ENCODE data around the gene PUS10. TPM values are rescaled to one million over a fixed set of nuclear protein-coding genes. Genes with fewer than 3 reads are reported as not detected.

PUS10 gene
- total and polyA plus RNA-seq, 2 of the 4 experiments (the other 2 are of a cell fraction) = 4.4 to 5.7 TPM

GRCh38 chr2:60954139-60954538 is 63.9 kb downstream of the PUS10 start:
- no peak overlapping the region for H3K4ac ChIP-seq (ENCODE audit: low read depth, low read length)
- peaks cover 5% of the 10 kb centered on the region; the same call in 1 of the 2 replicates for H3K9me1 ChIP-seq (ENCODE audit: insufficient read depth, low read length)
- DNase-seq = no peak
- no peaks in the 10 kb centered on the region for H3K9me3 ChIP-seq (ENCODE audit: control insufficient read depth, insufficient read depth, low read length)
- no peak overlapping the region for H2AFZ ChIP-seq (replicated peaks; ENCODE audit: low read length, poor library complexity)
- H4K91ac ChIP-seq (ENCODE audit: insufficient read depth, low read depth, low read length) = no peak overlapping the region
- no peaks in the 10 kb centered on the region for H3K4me1 ChIP-seq (ENCODE audit: control insufficient read depth, insufficient read depth, low read length)
- in situ Hi-C loops (cut with MboI; ENCODE audit: low sequenced_read_pairs) = no loop called here
- no peaks in the 10 kb centered on the region for H4K20me1 ChIP-seq (ENCODE audit: insufficient read depth, low read length)
- H3K56ac ChIP-seq (ENCODE audit: extremely low read depth, insufficient read depth, low read length) = no peak overlapping the region
- no peak overlapping the region for H4K5ac ChIP-seq (ENCODE audit: low read depth, low read length)
- dilution Hi-C loops (cut with HindIII; ENCODE audit: low sequenced_read_pairs, unreplicated experiment) = no loop called here
- no peak overlapping the region for H2BK15ac ChIP-seq (ENCODE audit: low read depth, low read length)
- intact Hi-C loops (cut with micrococcal nuclease) = no loop called here
- no peaks in the 10 kb centered on the region for H3K27me3 ChIP-seq (ENCODE audit: control insufficient read depth, insufficient read depth, low read length)
- no peak overlapping the region for H2AK9ac ChIP-seq (replicated peaks; ENCODE audit: low read depth, low read length, poor library complexity)
- H3K79me1 ChIP-seq (ENCODE audit: low read depth in 1 of 2, low read length in 2 of 2) = no peaks in the 10 kb centered on the region
- no peak overlapping the region for H3K9ac ChIP-seq (ENCODE audit: low read depth, low read length)
- H3K18ac ChIP-seq (ENCODE audit: low read depth, low read length) = no peak overlapping the region
- H2BK20ac ChIP-seq (ENCODE audit: low read depth, low read length) = no peak overlapping the region
- no TSS peak for BruUV-seq (replicated peaks)
- no peak overlapping the region for H2BK5ac ChIP-seq (ENCODE audit: low read depth, low read length, poor library complexity, severe bottlenecking)
- no peak overlapping the region for H3K4me2 ChIP-seq (ENCODE audit: low read depth, low read length)
- H3K36me3 ChIP-seq (ENCODE audit: control insufficient read depth, insufficient read depth, low read length) = peaks cover 2% of the 10 kb centered on the region; the same call in 1 of the 2 replicates
- no peak overlapping the region for H2BK120ac ChIP-seq (ENCODE audit: low read depth, low read length)
- H3K14ac ChIP-seq (replicated peaks; ENCODE audit: low read depth, low read length) = no peak overlapping the region
- no peak overlapping the region for H3K27ac ChIP-seq (ENCODE audit: insufficient read depth, low read length)
- no peak overlapping the region for H2AK5ac ChIP-seq (ENCODE audit: low read depth, low read length)
- no peak overlapping the region for H3K4me3 ChIP-seq (ENCODE audit: insufficient read depth, low read depth, low read length)
- POLR2A ChIA-PET (ENCODE audit: unreplicated experiment) = no interaction called here
- CTCF ChIA-PET = no interaction called here
- H3K23ac ChIP-seq (ENCODE audit: low read depth, low read length) = no peak overlapping the region
- TF ChIP-seq BHLHE40 (IDR thresholded peaks at IDR 0.05; ENCODE audit: low read depth, low read length) (no peak), FOS (IDR thresholded peaks at IDR 0.05; ENCODE audit: low read depth, low read length) (no peak), SMC3 (IDR thresholded peaks at IDR 0.05; ENCODE audit: low read depth, low read length) (no peak), ELK1 (IDR thresholded peaks at IDR 0.05; ENCODE audit: borderline replicate concordance, low read depth, low read length) (no peak), CEBPB (IDR thresholded peaks at IDR 0.05; ENCODE audit: low read depth, low read length) (no peak), NFE2L2 (IDR thresholded peaks at IDR 0.05; ENCODE audit: low read depth, low read length) (no peak), RCOR1 (IDR thresholded peaks at IDR 0.05; ENCODE audit: insufficient replicate concordance, low read length) (no peak), RAD21 (IDR thresholded peaks at IDR 0.05; ENCODE audit: low read length) (no peak), MAZ (IDR thresholded peaks at IDR 0.05; ENCODE audit: borderline replicate concordance, low read depth, low read length) (no peak)
- 32% methylated on average over 2 of the region's 2 CpGs; no CpG with 5 or more reads in 1 of the 2 experiments for WGBS, 2 experiments (ENCODE audit: extremely low coverage in 2 of 2, insufficient read length in 1 of 2)
- ATAC-seq (ENCODE audit: low read depth) = no peak
- no peak overlapping the region for H4K8ac ChIP-seq (ENCODE audit: low read depth in 2 of 2, low read length in 2 of 2)
